Right ventricle myocardium superior (tissue), 1 donor: ENCODE results near the gene CASKIN2. TPM values are rescaled to one million over a fixed set of nuclear protein-coding genes. Genes with fewer than 3 reads are reported as not detected.
"Not testable (repeated sequence)": the region's sequence is repeated elsewhere in the genome, so short reads cannot be mapped to it uniquely, and the experiment has no call there.

ENCODE experiments used
- ATAC-seq: fragments of 200-7000 bp; cut with Tn5 transposase; one replicate; pipeline ENCODE4 v1.9.1; 2020; ENCODE audit warnings: mild to moderate bottlenecking; ENCODE audit not compliant: poor library complexity
- DNase-seq: peaks from one replicate; pipeline ENCODE4 v3.0.0-alpha.2; 2020
- intact Hi-C: fragments of 100-400 bp; cut with DNase I; formaldehyde crosslinking; loops from one replicate; pipeline ENCODE4 v1.11.2; 2022
- microRNA-seq: library from miRNA; unstranded; fragments of <30 nt; microRNA quantifications from one replicate; pipeline ENCODE4 v1.2.0, GENCODE V29; 2020
- total RNA-seq: library from RNA; stranded (reverse); fragmentation: NEBNext Ultra II Directional; extraction: Animal tissue kit (Norgen Biotek cat#: 25700); gene quantifications from one replicate; pipeline ENCODE4 v1.2.1, GENCODE V29; 2021
- donor health status: DM: no; HTN: yes; CAD: no; lungs with severe emphysema.

The CASKIN2 gene
- total RNA-seq, 1 donor from 2014 or later = 33.3 TPM

DNA sequence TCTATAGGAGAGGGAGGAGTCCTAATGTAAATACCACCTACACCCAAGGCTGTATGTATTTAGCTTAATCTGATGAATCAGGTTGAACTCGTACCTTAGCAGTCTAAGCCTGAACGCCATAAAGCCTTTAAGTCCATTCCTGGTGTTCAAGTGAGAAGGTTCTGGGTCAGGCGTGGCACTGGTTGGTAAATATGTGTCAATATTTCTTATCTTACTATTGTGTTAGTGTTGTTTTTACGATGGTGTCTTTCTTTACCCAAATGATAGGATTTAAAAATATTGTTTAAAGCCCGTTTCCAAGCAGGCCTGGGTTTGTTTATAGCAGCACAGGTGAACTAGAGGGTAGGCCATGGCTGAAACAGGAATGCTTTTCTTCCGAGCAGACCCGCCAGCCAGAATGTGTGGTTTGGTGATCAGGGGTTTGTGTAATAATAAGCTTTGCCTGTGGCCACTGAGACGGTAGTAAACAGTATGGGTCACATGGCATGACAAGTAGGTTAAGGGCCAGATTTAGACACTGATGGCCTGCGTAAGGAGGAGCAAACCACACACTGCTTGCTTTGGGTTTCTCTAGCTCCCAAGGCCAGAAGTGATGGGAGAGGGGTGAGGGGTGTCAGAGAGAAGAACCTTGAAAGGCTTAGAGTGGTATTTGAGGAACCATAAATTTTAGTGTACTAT, 55.6 kb downstream of the CASKIN2 start:
- DNase-seq (no peak), ATAC-seq (peak; percentile 21)
- intact Hi-C loops = no loop called here

DNA sequence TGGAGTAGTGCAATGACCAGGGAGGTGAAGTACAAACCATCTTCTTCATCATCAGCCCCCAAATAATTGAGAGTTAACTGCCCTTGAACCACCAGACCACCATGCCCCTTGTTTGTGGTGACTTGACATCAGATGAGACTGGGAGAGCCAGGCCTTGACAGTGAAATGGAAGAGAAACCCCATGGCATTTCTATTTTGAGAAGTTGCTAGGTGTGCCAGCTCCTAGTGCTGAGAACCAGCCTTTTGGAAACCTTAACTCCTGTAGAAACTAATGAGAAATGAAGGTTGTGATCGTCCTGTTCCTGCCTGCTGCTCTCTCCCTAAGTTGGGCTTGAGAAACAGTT, 56.1 kb downstream of the CASKIN2 start:
- no peak for DNase-seq
- intact Hi-C loops = no loop called here
- ATAC-seq = no peak

DNA sequence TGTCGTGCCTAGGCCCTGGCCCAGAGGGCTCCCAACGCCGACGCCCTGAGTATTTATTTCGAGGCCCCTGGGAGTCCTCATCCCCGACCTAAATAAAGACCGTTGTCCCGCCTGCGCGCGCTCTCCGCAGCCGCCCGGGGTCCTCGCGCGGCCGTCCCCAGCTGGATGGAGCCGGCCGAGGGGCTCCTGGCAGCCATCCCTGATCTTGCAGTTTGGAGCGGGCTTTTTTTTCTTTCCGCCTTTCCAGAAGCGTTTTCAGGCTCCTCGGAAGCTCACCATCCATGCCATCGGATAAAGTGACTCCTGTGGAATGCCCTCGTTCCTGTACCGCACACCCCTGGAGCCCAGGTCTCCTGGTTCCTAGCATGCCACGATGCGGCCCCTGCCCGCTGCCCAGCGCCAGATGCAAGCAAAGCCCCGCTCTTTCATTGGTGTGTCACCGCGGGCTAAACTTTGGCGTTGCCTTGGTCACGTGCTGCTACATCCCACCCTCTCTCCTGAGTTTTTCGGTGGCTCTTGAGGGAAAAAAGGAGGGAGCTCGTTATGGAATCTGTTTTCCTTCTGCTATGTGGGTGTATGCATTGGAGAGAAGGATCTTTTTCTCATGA, 58.2 kb downstream of the CASKIN2 start:
- DNase-seq (peak; percentile 57), ATAC-seq (peak; percentile 38)
- intact Hi-C loops = no loop called here

DNA sequence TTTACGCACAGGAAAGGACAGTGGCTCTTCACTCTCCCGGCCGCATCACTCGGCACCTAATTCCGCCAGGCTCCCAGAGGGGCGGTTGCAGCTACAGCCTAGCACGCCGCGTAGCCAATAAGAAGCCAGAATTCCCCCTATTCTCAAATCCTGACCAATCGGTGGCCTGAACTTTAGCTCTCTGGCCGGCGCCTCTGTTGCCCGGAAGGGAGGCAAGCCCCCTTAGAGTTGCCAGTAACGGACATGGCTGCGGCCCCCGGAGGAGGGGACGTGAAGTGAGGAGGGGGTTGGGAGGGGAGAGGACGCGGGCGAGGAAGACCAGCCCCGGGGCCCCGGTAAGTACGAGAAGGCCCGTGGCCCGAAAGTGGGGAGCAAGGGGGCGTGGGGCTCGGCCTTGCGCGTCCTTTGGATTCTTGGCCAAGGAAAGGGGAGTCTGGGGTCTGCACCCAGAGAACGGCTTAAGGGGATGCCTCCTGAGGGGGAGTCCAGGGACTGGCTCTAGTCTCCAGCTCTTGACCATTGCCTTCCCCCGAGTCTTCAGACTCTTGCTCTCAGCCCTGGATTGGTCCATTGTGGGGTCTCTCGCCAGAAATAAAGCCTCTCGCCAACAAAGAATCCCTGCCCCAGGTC, 58.8 kb downstream of the CASKIN2 start, which contains the start of gene TMEM94:
Gene TMEM94 (plus strand): TSS at position 219 of the 630 bp plus-strand sequence. CDS start 15,271 bp downstream, outside the sequence.
- DNase-seq = peak; percentile 96
- peak; percentile 99 for ATAC-seq
- intact Hi-C loops = no loop called here

DNA sequence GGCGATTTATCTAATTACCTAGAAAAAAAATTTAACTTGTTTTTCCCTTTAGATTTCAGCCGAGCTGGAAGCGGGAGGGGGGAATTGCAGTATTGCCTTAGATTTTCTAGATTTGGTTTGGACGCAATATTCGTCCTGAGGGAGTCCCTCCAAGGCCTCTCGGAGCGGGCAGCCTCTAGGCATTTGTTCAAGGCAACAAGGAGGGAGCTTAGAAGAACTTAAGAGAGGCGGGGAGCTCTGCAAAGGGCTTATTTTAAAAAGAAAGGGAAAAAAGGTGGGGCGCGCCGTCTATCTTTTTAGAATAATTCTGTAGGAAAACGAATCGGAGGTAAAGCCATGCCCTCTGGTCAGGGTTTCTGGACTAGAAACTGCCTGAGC, 59.3 kb downstream of the CASKIN2 start:
- ATAC-seq (peak; percentile 43), DNase-seq (peak; percentile 52)
- intact Hi-C loops = no loop called here

GRCh38 chr17:75454672-75455071, 60.7 kb downstream of the CASKIN2 start:
- intact Hi-C loops, DNase-seq, ATAC-seq: not testable (repeated sequence)

- intact Hi-C loops = no loop called here
- no peak for ATAC-seq
- no peak for DNase-seq
Measured at GRCh38 chr17:75454193-75454592, 61.1 kb downstream of the CASKIN2 start.

- intact Hi-C loops = no loop called here
- DNase-seq (no peak), ATAC-seq (no peak)
Measured at GRCh38 chr17:75450270-75450669, 65.1 kb downstream of the CASKIN2 start.

Small RNA genes within 50 kb of the gene (microRNA-seq; reads per million reads assigned to microRNA genes)
- not detected for gene MIR6785

Other genes starting within 250 kb of the CASKIN2 start
- 13.7 TPM for gene MIF4GD, start 244.3 kb downstream of the CASKIN2 start, total RNA-seq
- 12.5 TPM for gene SLC25A19, start 226.1 kb downstream of the CASKIN2 start, total RNA-seq
- 53.1 TPM for gene GRB2, start 109.9 kb downstream of the CASKIN2 start, total RNA-seq
- 38.0 TPM for gene TMEM94, start 58.9 kb downstream of the CASKIN2 start, total RNA-seq
- 5.6 TPM for gene TSEN54, start 991 bp upstream of the CASKIN2 start, total RNA-seq
- gene LLGL2, start 10.2 kb upstream of the CASKIN2 start, total RNA-seq = 3.6 TPM
- gene MYO15B, start 72.3 kb upstream of the CASKIN2 start, total RNA-seq = 37.1 TPM
- 12.5 TPM for gene SMIM5, start 117.9 kb upstream of the CASKIN2 start, total RNA-seq
- gene RECQL5, start 151.6 kb upstream of the CASKIN2 start, total RNA-seq = 14.1 TPM
- gene SAP30BP, start 151.8 kb upstream of the CASKIN2 start, total RNA-seq = 40.0 TPM
- 9.4 TPM for gene ITGB4, start 205.9 kb upstream of the CASKIN2 start, total RNA-seq
- 23.3 TPM for gene GALK1, start 249.7 kb upstream of the CASKIN2 start, total RNA-seq